CD8-positive, alpha-beta memory T cell (primary cell): ENCODE results near the gene PLSCR2. TPM values are rescaled to one million over a fixed set of nuclear protein-coding genes. Genes with fewer than 3 reads are reported as not detected.
"Not testable (repeated sequence)": the region's sequence is repeated elsewhere in the genome, so short reads cannot be mapped to it uniquely, and the experiment has no call there.

Source experiments
- CTCF ChIA-PET: fragments of 350-600 bp; sonication (Branson Sonifier 250); formaldehyde crosslinking; loops from one replicate; lab custom pipeline; 2021; ENCODE audit warnings: antibody characterized with exemption; lab: Charles Lee
- POLR2A ChIA-PET: fragments of 350-600 bp; sonication (Branson Sonifier 250); formaldehyde crosslinking; loops from one replicate; lab custom pipeline; 2021; ENCODE audit warnings: antibody characterized with exemption; lab: Charles Lee
- DNase-seq, 5 donors: peaks; one replicate each; pipeline versions ENCODE4 v3.0.0 to v3.0.0-alpha.2; 2020 to 2022; ENCODE audit warnings: mixed read lengths in 1 of 5
- H3K27ac ChIP-seq: one replicate; pipeline ENCODE4 v1.7.0; 2013; ENCODE audit warnings: low read depth, mild to moderate bottlenecking, low read length, moderate library complexity
- H3K27me3 ChIP-seq: 2 replicates; pipeline ENCODE4 v1.7.0; 2013; ENCODE audit warnings: low read length, mild to moderate bottlenecking; ENCODE audit not compliant: insufficient read depth, poor library complexity, severe bottlenecking
- H3K36me3 ChIP-seq: 2 replicates; pipeline ENCODE4 v1.7.0; 2013; ENCODE audit warnings: mild to moderate bottlenecking, low read length, moderate library complexity; ENCODE audit not compliant: insufficient read depth
- H3K4me1 ChIP-seq: 2 replicates; pipeline ENCODE4 v1.7.0; 2013; ENCODE audit warnings: mild to moderate bottlenecking, low read length, moderate library complexity; ENCODE audit not compliant: insufficient read depth
- H3K4me3 ChIP-seq: 2 replicates; pipeline ENCODE4 v1.7.0; 2013; ENCODE audit warnings: mild to moderate bottlenecking, low read length
- H3K9me3 ChIP-seq: 2 replicates; pipeline ENCODE4 v1.7.0; 2013; ENCODE audit warnings: mild to moderate bottlenecking, low read length
- H3K27ac Mint-ChIP-seq, 8 donors: one replicate each; pipeline ENCODE4 v1.8.0; 2020 to 2021; ENCODE audit warnings: mixed read lengths in 8 of 8, mild to moderate bottlenecking in 6 of 8, inconsistent platforms in 3 of 8, moderate library complexity in 3 of 8
- H3K27me3 Mint-ChIP-seq, 2 donors: one replicate each; pipeline ENCODE4 v1.8.0; 2020 to 2021; ENCODE audit warnings: mixed read lengths in 2 of 2, mild to moderate bottlenecking in 1 of 2, moderate library complexity in 1 of 2
- H3K36me3 Mint-ChIP-seq, 3 donors: one replicate each; pipeline ENCODE4 v1.8.0; 2020 to 2021; ENCODE audit warnings: mixed read lengths in 3 of 3, inconsistent platforms in 1 of 3, mild to moderate bottlenecking in 1 of 3
- H3K4me1 Mint-ChIP-seq, 3 donors: one replicate each; pipeline ENCODE4 v1.8.0; 2020 to 2021; ENCODE audit warnings: mixed read lengths in 3 of 3, inconsistent platforms in 1 of 3, mild to moderate bottlenecking in 1 of 3
- H3K4me3 Mint-ChIP-seq, 7 donors: one replicate each; pipeline ENCODE4 v1.8.0; 2020 to 2021; ENCODE audit warnings: mixed read lengths in 7 of 7, mild to moderate bottlenecking in 6 of 7, moderate library complexity in 4 of 7, inconsistent platforms in 2 of 7
- H3K9me3 Mint-ChIP-seq, 5 donors: one replicate each; pipeline ENCODE4 v1.8.0; 2020 to 2022; ENCODE audit warnings: mixed read lengths in 5 of 5, mild to moderate bottlenecking in 3 of 5, moderate library complexity in 2 of 5, inconsistent platforms in 1 of 5
- polyA plus RNA-seq: library from polyadenylated mRNA; unstranded; fragments of 300-500 nt; fragmentation: Illumina TruSeq; gene quantifications from one replicate; pipeline ENCODE4 v1.2.3, GENCODE V29; 2021
- total RNA-seq, 2 experiments: library from RNA; stranded (reverse); gene quantifications; one replicate each; pipeline ENCODE4 v1.2.3, GENCODE V29; 2021

Gene PLSCR2
- total and polyA plus RNA-seq, 3 experiments from 2014 or later = not detected

DNA sequence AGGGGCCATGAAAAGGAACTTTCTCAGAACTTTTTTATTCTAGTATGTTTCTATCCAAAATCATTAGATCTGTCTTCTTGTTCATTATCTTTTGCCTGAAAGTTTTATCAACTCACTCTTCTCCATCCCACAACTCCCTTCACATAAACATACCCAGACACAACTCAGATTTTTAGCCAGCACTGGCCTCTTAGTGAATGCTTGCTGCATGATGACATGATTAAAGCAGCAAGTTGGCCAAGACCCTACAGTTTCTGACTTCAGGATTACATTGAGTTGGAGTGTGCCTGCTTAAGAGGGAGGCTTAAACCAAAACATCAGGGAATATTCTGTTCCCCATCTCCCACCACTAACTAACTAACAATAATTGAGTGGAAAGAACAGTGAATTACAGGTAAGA lies 38.1 kb downstream of the PLSCR2 start:
- peaks cover 0 to 14% (median 5%) of the 10 kb centered on the region in 5 donors for H3K9me3 Mint-ChIP-seq
- Histone ChIP-seq H3K4me3 (no peak overlapping the region), H3K27ac (no peak overlapping the region), H3K9me3 (no peaks in the 10 kb centered on the region), H3K36me3 (no peaks in the 10 kb centered on the region), H3K4me1 (no peaks in the 10 kb centered on the region), H3K27me3 (no peaks in the 10 kb centered on the region)
- DNase-seq = no peak
- ChIA-PET POLR2A (no interaction called here), CTCF (no interaction called here)
- peaks cover 0 to 6% (median 0%) of the 10 kb centered on the region in 3 donors for H3K36me3 Mint-ChIP-seq
- H3K27ac Mint-ChIP-seq = no peak overlapping the region
- H3K4me1 Mint-ChIP-seq = no peaks in the 10 kb centered on the region
- peaks cover 5 to 7% of the 10 kb centered on the region in 2 donors for H3K27me3 Mint-ChIP-seq
- H3K4me3 Mint-ChIP-seq = no peak overlapping the region

DNA sequence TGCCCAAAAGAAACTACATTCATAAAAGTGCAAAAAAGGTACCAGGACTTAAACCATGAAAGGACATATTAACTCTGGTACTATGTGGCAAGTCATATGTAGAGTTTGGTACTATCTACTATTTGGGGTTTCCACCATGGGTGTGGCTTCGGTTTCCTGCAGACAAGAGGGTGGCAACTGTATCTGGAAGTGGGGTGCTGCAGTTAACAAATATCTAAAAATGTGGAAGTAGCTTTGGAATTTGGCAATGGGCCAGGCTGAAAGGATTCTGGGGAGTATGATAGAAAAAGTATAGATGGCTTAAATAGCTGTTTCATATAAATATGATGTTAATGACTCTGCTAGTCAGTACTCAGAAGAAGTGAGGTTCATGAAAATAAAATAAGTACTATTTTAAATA lies 44.0 kb downstream of the PLSCR2 start:
- Histone ChIP-seq H3K4me1 (no peaks in the 10 kb centered on the region), H3K27ac (no peak overlapping the region), H3K36me3 (no peaks in the 10 kb centered on the region), H3K9me3 (no peaks in the 10 kb centered on the region), H3K27me3 (no peaks in the 10 kb centered on the region), H3K4me3 (no peak overlapping the region)
- Mint-ChIP-seq H3K9me3 (peaks cover 0 to 10% (median 5%) of the 10 kb centered on the region in 5 donors), H3K4me3 (no peak overlapping the region), H3K27me3 (peaks cover 8 to 27% of the 10 kb centered on the region in 2 donors), H3K27ac (no peak overlapping the region), H3K36me3 (peaks cover 0 to 3% (median 0%) of the 10 kb centered on the region in 3 donors), H3K4me1 (no peaks in the 10 kb centered on the region)
- DNase-seq = no peak
- ChIA-PET POLR2A (no interaction called here), CTCF (no interaction called here)

DNA sequence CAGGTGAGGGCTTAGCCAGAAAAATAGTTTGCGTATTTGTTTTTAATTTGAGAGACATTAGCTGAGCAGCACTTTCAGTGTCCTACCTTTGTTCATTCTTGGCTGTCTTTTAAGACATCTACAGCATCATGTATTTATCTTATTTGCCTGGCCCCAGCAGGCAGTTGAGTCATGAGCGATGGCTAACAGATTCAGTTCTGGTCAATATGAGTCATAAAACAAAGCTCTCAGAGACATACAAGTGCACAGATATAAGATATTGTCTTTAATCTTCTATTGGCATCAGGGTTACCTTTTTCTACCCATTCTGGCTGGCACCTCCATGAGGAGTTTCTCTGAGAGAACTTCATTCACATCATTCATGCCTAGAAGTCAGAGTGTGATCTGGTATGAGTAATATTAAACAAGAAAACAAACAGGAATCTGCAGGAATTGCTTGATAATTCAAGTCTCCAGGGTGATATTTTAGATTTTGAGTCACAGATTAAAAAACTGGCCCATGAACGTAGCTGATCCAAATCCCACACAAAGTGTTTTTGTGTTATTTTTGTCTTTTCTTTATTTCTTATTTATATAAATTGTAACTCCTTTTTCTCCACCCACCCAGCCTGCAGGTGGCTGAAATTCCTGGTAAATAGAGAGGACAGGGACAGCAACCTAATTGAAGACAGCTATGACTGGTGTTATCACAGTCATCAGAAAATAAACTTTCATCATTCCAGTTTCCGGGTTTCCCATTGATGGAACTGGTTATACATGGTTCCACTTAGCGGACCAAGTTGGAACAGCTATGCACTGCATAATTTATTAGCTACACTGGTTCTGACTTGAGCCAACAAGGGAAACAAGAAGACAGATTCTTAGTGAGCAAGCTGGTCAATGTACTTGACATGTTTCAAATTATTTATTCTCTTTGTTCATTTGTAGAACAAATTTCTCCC lies 47.3 kb downstream of the PLSCR2 start:
- Mint-ChIP-seq H3K4me3 (no peak overlapping the region), H3K36me3 (no peaks in the 10 kb centered on the region), H3K27me3 (peaks cover 2 to 21% of the 10 kb centered on the region in 2 donors), H3K9me3 (peaks cover 0 to 2% (median 0%) of the 10 kb centered on the region in 5 donors), H3K27ac (no peak overlapping the region), H3K4me1 (no peaks in the 10 kb centered on the region)
- Histone ChIP-seq H3K4me1 (no peaks in the 10 kb centered on the region), H3K27me3 (no peaks in the 10 kb centered on the region), H3K4me3 (no peak overlapping the region), H3K36me3 (no peaks in the 10 kb centered on the region), H3K9me3 (no peaks in the 10 kb centered on the region), H3K27ac (no peak overlapping the region)
- ChIA-PET POLR2A (no interaction called here), CTCF (no interaction called here)
- no peak for DNase-seq

DNA sequence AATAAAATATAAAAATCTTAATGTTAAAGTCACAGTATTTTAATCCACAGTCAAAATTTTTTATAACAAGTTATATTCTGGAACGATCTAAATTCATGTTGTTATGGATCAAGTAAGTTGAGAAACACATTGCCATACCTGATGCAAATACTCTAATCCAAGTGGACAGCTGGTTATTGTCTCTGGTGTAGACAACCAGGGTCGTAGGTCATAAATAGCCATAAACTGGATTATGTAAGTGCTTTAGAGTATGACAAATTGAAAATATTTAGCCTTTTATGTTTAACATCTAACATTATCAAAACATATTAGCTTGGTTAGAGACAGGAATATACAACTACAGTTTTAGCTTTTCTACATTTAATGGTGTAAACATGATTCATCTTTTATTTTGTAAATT lies 53.0 kb downstream of the PLSCR2 start:
- Histone ChIP-seq H3K27me3 (no peaks in the 10 kb centered on the region), H3K9me3 (no peaks in the 10 kb centered on the region), H3K27ac (no peak overlapping the region), H3K36me3 (no peaks in the 10 kb centered on the region), H3K4me1 (no peaks in the 10 kb centered on the region), H3K4me3 (no peak overlapping the region)
- Mint-ChIP-seq H3K9me3 (peaks cover 7 to 12% (median 9%) of the 10 kb centered on the region in 5 donors), H3K27ac (no peak overlapping the region), H3K4me3 (no peak overlapping the region), H3K36me3 (no peaks in the 10 kb centered on the region), H3K27me3 (peaks cover 0 to 2% of the 10 kb centered on the region in 2 donors), H3K4me1 (no peaks in the 10 kb centered on the region)
- POLR2A ChIA-PET = no interaction called here
- CTCF ChIA-PET = no interaction called here
- DNase-seq = no peak

DNA sequence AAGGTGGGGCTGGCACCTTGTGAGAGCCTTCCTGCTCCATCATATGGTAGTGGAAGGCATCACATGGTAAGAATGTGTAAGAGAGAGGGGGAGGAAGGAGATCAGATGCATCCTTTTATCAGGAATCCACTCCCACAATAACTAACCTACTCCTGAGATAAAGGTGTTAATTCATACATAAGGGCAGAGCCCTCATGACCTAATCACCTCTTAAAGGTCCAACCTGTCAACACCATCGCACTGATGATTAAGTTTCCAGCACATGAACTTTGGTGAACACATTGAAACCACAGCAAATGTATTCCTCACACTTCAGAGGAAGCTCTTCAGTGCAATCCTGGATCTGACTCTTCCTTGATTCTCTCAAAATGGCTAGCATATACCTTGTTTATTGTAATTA lies 55.4 kb downstream of the PLSCR2 start:
- H3K9me3 Mint-ChIP-seq = peaks cover 7 to 14% (median 9%) of the 10 kb centered on the region in 5 donors
- DNase-seq = no peak
- Histone ChIP-seq H3K4me1 (no peaks in the 10 kb centered on the region), H3K27me3 (no peaks in the 10 kb centered on the region), H3K27ac (no peak overlapping the region), H3K9me3 (no peaks in the 10 kb centered on the region), H3K4me3 (no peak overlapping the region), H3K36me3 (no peaks in the 10 kb centered on the region)
- no peaks in the 10 kb centered on the region for H3K36me3 Mint-ChIP-seq
- ChIA-PET CTCF (interaction anchor here (1.1 kb wide), 1 partner anchor 10 kb away, joined by 3 read pairs; no protein-coding TSS in a partner anchor), POLR2A (no interaction called here)
- peaks cover 0 to 3% of the 10 kb centered on the region in 2 donors for H3K27me3 Mint-ChIP-seq
- no peak overlapping the region for H3K4me3 Mint-ChIP-seq
- no peak overlapping the region for H3K27ac Mint-ChIP-seq
- H3K4me1 Mint-ChIP-seq = no peaks in the 10 kb centered on the region

DNA sequence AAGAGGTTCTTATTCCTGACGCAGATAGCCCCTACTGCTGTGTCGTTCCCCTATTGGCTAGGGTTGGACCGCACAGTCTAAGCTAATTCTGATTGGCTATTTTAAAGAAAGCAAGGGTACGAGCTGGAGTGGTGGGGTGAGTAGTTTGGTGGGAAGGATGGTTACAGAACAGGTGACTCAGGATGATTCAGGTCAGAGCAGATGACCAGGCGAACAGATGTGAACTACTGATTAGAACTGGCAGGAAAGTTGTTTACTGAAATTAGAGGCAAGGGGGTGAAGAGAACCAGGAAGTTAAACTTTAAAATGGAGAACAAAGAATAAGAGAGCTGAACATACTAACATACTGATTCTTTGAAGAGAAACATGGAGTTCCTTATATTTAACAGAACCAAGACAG lies 56.6 kb downstream of the PLSCR2 start:
- H3K4me3 ChIP-seq, H3K27ac Mint-ChIP-seq, H3K36me3 ChIP-seq, DNase-seq, H3K27me3 Mint-ChIP-seq, H3K36me3 Mint-ChIP-seq, POLR2A ChIA-PET, H3K27ac ChIP-seq, H3K4me3 Mint-ChIP-seq, H3K9me3 ChIP-seq, H3K27me3 ChIP-seq, H3K4me1 Mint-ChIP-seq, H3K4me1 ChIP-seq: not testable (repeated sequence)
- CTCF ChIA-PET = interaction anchor here (1.1 kb wide), 1 partner anchor 11 kb away, joined by 3 read pairs; no protein-coding TSS in a partner anchor
- H3K9me3 Mint-ChIP-seq = peaks cover 7 to 14% (median 9%) of the 10 kb centered on the region in 5 donors

DNA sequence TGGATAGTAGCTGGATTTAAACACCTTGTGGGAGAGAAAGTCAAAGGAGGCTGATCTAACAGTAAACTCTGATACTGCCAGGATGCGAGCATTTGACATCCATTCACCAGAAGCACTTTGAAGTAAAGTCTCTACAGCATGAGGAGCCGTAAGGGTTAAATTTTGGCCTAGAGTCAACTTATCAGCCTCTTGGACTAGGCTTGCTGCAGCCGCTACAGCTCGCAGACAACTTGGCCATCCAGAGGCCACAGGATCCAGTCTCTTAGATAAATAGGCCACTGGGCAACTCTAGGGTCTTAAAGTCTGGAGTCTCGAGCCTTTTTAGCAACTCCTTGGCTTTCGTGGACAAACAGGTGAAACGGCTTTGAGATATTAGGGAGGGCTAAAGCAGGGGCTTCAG lies 61.4 kb downstream of the PLSCR2 start:
- no peaks in the 10 kb centered on the region for H3K36me3 Mint-ChIP-seq
- Histone ChIP-seq H3K4me3 (no peak overlapping the region), H3K9me3 (no peaks in the 10 kb centered on the region), H3K36me3 (no peaks in the 10 kb centered on the region), H3K27ac (no peak overlapping the region), H3K27me3 (no peaks in the 10 kb centered on the region), H3K4me1 (no peaks in the 10 kb centered on the region)
- DNase-seq = no peak
- H3K27ac Mint-ChIP-seq = no peak overlapping the region
- POLR2A ChIA-PET = no interaction called here
- CTCF ChIA-PET = no interaction called here
- no peaks in the 10 kb centered on the region for H3K4me1 Mint-ChIP-seq
- H3K9me3 Mint-ChIP-seq = peaks cover 4 to 14% (median 9%) of the 10 kb centered on the region in 5 donors
- H3K27me3 Mint-ChIP-seq = peaks cover 0 to 4% of the 10 kb centered on the region in 2 donors
- no peak overlapping the region for H3K4me3 Mint-ChIP-seq

DNA sequence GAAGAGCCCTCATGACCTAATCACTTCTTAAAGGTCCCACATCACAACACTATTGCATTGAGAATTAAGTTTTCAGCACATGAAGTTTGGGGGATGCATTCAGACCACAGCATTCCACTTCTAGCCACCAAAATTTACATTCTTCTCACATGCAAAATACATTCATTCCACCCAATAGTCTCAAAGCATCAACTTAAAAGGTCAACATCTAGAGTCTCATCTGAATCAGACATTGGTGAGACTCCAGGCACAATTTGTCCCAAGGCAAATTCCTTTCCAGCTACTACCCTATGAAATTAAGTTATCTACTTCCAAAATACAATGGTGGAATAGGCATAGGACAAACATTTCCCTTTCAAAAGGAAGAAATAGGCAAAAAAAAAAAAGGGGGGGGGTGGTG lies 64.9 kb downstream of the PLSCR2 start:
- H3K4me1 Mint-ChIP-seq = no peaks in the 10 kb centered on the region
- no peaks in the 10 kb centered on the region for H3K27me3 ChIP-seq
- ChIA-PET POLR2A (no interaction called here), CTCF (no interaction called here)
- no peaks in the 10 kb centered on the region for H3K4me1 ChIP-seq
- H3K9me3 ChIP-seq = no peaks in the 10 kb centered on the region
- DNase-seq = no peak
- H3K27ac Mint-ChIP-seq = no peak overlapping the region
- no peak overlapping the region for H3K4me3 ChIP-seq
- H3K27me3 Mint-ChIP-seq = peaks cover 2 to 4% of the 10 kb centered on the region in 2 donors
- H3K27ac ChIP-seq = no peak overlapping the region
- H3K9me3 Mint-ChIP-seq = peaks cover 0 to 2% (median 0%) of the 10 kb centered on the region in 5 donors
- H3K36me3 ChIP-seq = no peaks in the 10 kb centered on the region
- H3K4me3 Mint-ChIP-seq = no peak overlapping the region
- H3K36me3 Mint-ChIP-seq = no peaks in the 10 kb centered on the region
